GM06990 (cell line): Measurements from ENCODE around the gene MLYCD.

Experiments used
- DNase-seq: peaks from one replicate; pipeline ENCODE4 v3.0.0-alpha.2; 2011; ENCODE audit not compliant: insufficient read length; ENCODE audit errors: extremely low read depth
- H3K27me3 ChIP-seq: replicated peaks from 2 replicates; pipeline ENCODE4 v1.6.0; 2011; ENCODE audit warnings: low read length; ENCODE audit not compliant: control insufficient read depth, insufficient read depth
- H3K36me3 ChIP-seq: 2 replicates; pipeline ENCODE4 v1.5.1; 2011; ENCODE audit warnings: low read length; ENCODE audit not compliant: control insufficient read depth, insufficient read depth
- H3K4me3 ChIP-seq: replicated peaks from 2 replicates; pipeline ENCODE4 v1.5.1; 2011; ENCODE audit warnings: low read depth, mild to moderate bottlenecking, control low read depth, low read length
- CTCF ChIP-seq: IDR thresholded peaks from 2 replicates; pipeline ENCODE4 v1.5.1; 2011; ENCODE audit warnings: low read length, control low read depth, mild to moderate bottlenecking, inconsistent platforms; ENCODE audit not compliant: insufficient read depth, poor library complexity, severe bottlenecking

MLYCD gene

GRCh38 chr16:83870830-83871229 lies 28.1 kb upstream of the MLYCD start:
- Histone ChIP-seq H3K27me3 (no peaks in the 10 kb centered on the region), H3K4me3 (no peak overlapping the region), H3K36me3 (no peaks in the 10 kb centered on the region)
- no peak for TF ChIP-seq CTCF
- DNase-seq, result no peak

GRCh38 chr16:83878838-83879237 lies 20.1 kb upstream of the MLYCD start:
- Histone ChIP-seq H3K36me3 (no peaks in the 10 kb centered on the region), H3K4me3 (no peak overlapping the region), H3K27me3 (no peaks in the 10 kb centered on the region)
- DNase-seq, result no peak
- TF ChIP-seq CTCF, result no peak

- H3K27me3 ChIP-seq, result no peaks in the 10 kb centered on the region
- no peaks in the 10 kb centered on the region for H3K36me3 ChIP-seq
- no peak for TF ChIP-seq CTCF
- H3K4me3 ChIP-seq, result no peak overlapping the region
- DNase-seq, result no peak
Observed at GRCh38 chr16:83882163-83882885, 16.6 kb upstream of the MLYCD start.

GRCh38 chr16:83886199-83886971 lies 12.5 kb upstream of the MLYCD start:
- Histone ChIP-seq H3K27me3 (no peaks in the 10 kb centered on the region; the same call in 1 of the 2 replicates), H3K4me3 (no peak overlapping the region), H3K36me3 (no peaks in the 10 kb centered on the region)
- no peak for TF ChIP-seq CTCF
- no peak for DNase-seq

- DNase-seq, result no peak
- no peak overlapping the region for H3K4me3 ChIP-seq
- H3K36me3 ChIP-seq, result no peaks in the 10 kb centered on the region
- H3K27me3 ChIP-seq, result no peaks in the 10 kb centered on the region; the same call in 1 of the 2 replicates
- peak; percentile 17 for TF ChIP-seq CTCF
Observed at GRCh38 chr16:83887080-83887479, 11.8 kb upstream of the MLYCD start.
